PC-3 (cell line): ENCODE data around the gene MBD6. TPM values are rescaled to one million over a fixed set of nuclear protein-coding genes. Genes with fewer than 3 reads are reported as not detected.

Source experiments
- ATAC-seq: fragments of 200-7000 bp; cut with Tn5 transposase; 2 replicates; pipeline ENCODE4 v1.9.1; 2020; ENCODE audit warnings: mild to moderate bottlenecking, moderate library complexity
- BruUV-seq: library from RNA; stranded (reverse); fragments of 400-500 nt; replicated peaks from 2 replicates; lab custom pipeline; 2021; lab: Mats Ljungman, UMichigan
- CTCF ChIA-PET: fragments of 300-600 bp; sonication (Branson Sonifier 250); formaldehyde crosslinking; loops from one replicate; lab custom pipeline; 2022; ENCODE audit warnings: antibody characterized with exemption; lab: Charles Lee
- POLR2A ChIA-PET: fragments of 300-600 bp; sonication (Branson Sonifier 250); formaldehyde crosslinking; loops from one replicate; lab custom pipeline; 2022; ENCODE audit warnings: antibody characterized with exemption; ENCODE audit not compliant: unreplicated experiment; lab: Charles Lee
- DNase-seq: peaks from one replicate; pipeline ENCODE4 v3.0.0-alpha.2; 2015
- H2AFZ ChIP-seq: fragments of 300-600 bp; sonication (generic); 2 replicates; pipeline ENCODE4 v1.6.0; 2016; ENCODE audit warnings: antibody characterized with exemption, low read length
- H3F3A ChIP-seq: fragments of 300-600 bp; sonication (generic); one replicate; pipeline ENCODE4 v1.6.0; 2017; ENCODE audit warnings: antibody characterized with exemption, low read length, control low read depth, mild to moderate bottlenecking; ENCODE audit not compliant: unreplicated experiment
- H3K27ac ChIP-seq: fragments of 300-600 bp; sonication (generic); 2 replicates; pipeline ENCODE4 v1.5.1; 2016; ENCODE audit warnings: mild to moderate bottlenecking, low read length
- H3K27me3 ChIP-seq: fragments of 300-600 bp; sonication (generic); 2 replicates; pipeline ENCODE4 v1.6.1; 2016; ENCODE audit warnings: low read length, mixed read lengths
- H3K36me3 ChIP-seq: fragments of 300-600 bp; sonication (generic); 2 replicates; pipeline ENCODE4 v1.6.1; 2016; ENCODE audit warnings: low read depth, mixed run types, low read length, mixed read lengths
- H3K4me1 ChIP-seq: fragments of 300-600 bp; sonication (generic); 2 replicates; pipeline ENCODE4 v1.5.1; 2016; ENCODE audit warnings: low read length; ENCODE audit not compliant: insufficient read depth
- H3K4me2 ChIP-seq: fragments of 300-600 bp; sonication (generic); 2 replicates; pipeline ENCODE4 v1.6.0; 2016; ENCODE audit warnings: low read length
- H3K4me3 ChIP-seq: fragments of 300-600 bp; sonication (generic); 2 replicates; pipeline ENCODE4 v1.5.1; 2016; ENCODE audit warnings: mild to moderate bottlenecking, low read length, mixed read lengths
- H3K79me2 ChIP-seq: fragments of 300-600 bp; sonication (generic); 2 replicates; pipeline ENCODE4 v1.6.1; 2017; ENCODE audit warnings: low read length, mixed read lengths
- H3K9ac ChIP-seq: fragments of 300-600 bp; sonication (generic); 2 replicates; pipeline ENCODE4 v1.6.0; 2016; ENCODE audit warnings: mild to moderate bottlenecking, low read length
- H3K9me2 ChIP-seq: fragments of 300-600 bp; sonication (generic); replicated peaks from 2 replicates; pipeline ENCODE4 v1.6.1; 2016; ENCODE audit warnings: mixed run types, low read length, mixed read lengths
- H3K9me3 ChIP-seq: fragments of 300-600 bp; sonication (generic); 2 replicates; pipeline ENCODE4 v1.6.1; 2016; ENCODE audit warnings: low read length, mixed read lengths
- H4K20me1 ChIP-seq: fragments of 300-600 bp; sonication (generic); 2 replicates; pipeline ENCODE4 v1.6.1; 2016; ENCODE audit warnings: low read length, mixed read lengths
- EZH2 ChIP-seq: fragments of 300-600 bp; sonication (generic); IDR thresholded peaks from one replicate; pipeline ENCODE4 v1.6.1; 2017; ENCODE audit warnings: antibody characterized with exemption, mild to moderate bottlenecking, low read length; ENCODE audit not compliant: unreplicated experiment
- EZH2phosphoT487 ChIP-seq: fragments of 300-600 bp; sonication (generic); IDR thresholded peaks from 2 replicates; pipeline ENCODE4 v1.6.1; 2018; ENCODE audit warnings: mild to moderate bottlenecking, antibody characterized with exemption, low read length, borderline replicate concordance
- intact Hi-C: fragments of 100-400 bp; cut with micrococcal nuclease; formaldehyde crosslinking; loops from 2 replicates; pipeline ENCODE4 v1.9.0; 2023
- total RNA-seq: library from RNA; depleted of rRNA; stranded (reverse); fragments of >200 nt; gene quantifications from 2 replicates; pipeline ENCODE4 v1.2.3, GENCODE V29; 2014
- TF ChIP-seq, protein P1 (sequence below): fragments of 300-600 bp; sonication (generic); conservative IDR thresholded peaks from 2 replicates; pipeline ENCODE4 v1.5.1; 2017; ENCODE audit warnings: antibody characterized with exemption, low read depth, mild to moderate bottlenecking, low read length

MBD6 gene
- total RNA-seq, 1 experiment from 2014 or later = 13.2 TPM

GRCh38 chr12:57483466-57483865 is 39.2 kb upstream of the MBD6 start:
- no TSS peak for BruUV-seq
- intact Hi-C loops = no loop called here
- Histone ChIP-seq H3K27me3 (0 out of 2 replicates have a peak, but pooled peaks cover 4% of the 10 kb centered on the region), H2AFZ (no peak overlapping the region), H3K4me2 (no peak overlapping the region), H3K4me1 (no peaks in the 10 kb centered on the region), H3K4me3 (no peak overlapping the region), H3K9me3 (no peaks in the 10 kb centered on the region), H3K27ac (no peak overlapping the region), H3K79me2 (peaks cover 6% of the 10 kb centered on the region), H3F3A (no peaks in the 10 kb centered on the region), H3K9ac (no peak overlapping the region), H3K36me3 (no peaks in the 10 kb centered on the region), H3K9me2 (no peaks in the 10 kb centered on the region), H4K20me1 (no peaks in the 10 kb centered on the region)
- no peak for DNase-seq
- TF ChIP-seq, protein P1, sequence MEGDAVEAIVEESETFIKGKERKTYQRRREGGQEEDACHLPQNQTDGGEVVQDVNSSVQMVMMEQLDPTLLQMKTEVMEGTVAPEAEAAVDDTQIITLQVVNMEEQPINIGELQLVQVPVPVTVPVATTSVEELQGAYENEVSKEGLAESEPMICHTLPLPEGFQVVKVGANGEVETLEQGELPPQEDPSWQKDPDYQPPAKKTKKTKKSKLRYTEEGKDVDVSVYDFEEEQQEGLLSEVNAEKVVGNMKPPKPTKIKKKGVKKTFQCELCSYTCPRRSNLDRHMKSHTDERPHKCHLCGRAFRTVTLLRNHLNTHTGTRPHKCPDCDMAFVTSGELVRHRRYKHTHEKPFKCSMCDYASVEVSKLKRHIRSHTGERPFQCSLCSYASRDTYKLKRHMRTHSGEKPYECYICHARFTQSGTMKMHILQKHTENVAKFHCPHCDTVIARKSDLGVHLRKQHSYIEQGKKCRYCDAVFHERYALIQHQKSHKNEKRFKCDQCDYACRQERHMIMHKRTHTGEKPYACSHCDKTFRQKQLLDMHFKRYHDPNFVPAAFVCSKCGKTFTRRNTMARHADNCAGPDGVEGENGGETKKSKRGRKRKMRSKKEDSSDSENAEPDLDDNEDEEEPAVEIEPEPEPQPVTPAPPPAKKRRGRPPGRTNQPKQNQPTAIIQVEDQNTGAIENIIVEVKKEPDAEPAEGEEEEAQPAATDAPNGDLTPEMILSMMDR = no peak
- no peak for TF ChIP-seq EZH2phosphoT487
- no peak for TF ChIP-seq EZH2
- ChIA-PET POLR2A (no interaction called here), CTCF (no interaction called here)
- no peak for ATAC-seq

GRCh38 chr12:57485695-57486094 is 36.9 kb upstream of the MBD6 start:
- H4K20me1 ChIP-seq = no peaks in the 10 kb centered on the region
- no peak for DNase-seq
- TF ChIP-seq, protein P1 = no peak
- no peak overlapping the region for H3K4me3 ChIP-seq
- ATAC-seq = no peak
- H3K9ac ChIP-seq = no peak overlapping the region
- no peak overlapping the region for H3K4me2 ChIP-seq
- POLR2A ChIA-PET = interaction anchor here (0.6 kb wide), 2 partner anchors 24 to 90 kb away, joined by 3 to 5 read pairs; no protein-coding TSS in a partner anchor
- H3K79me2 ChIP-seq = peaks cover 24% of the 10 kb centered on the region
- H3K9me2 ChIP-seq = no peaks in the 10 kb centered on the region
- peaks cover 14% of the 10 kb centered on the region; the same call in 1 of the 2 replicates for H3K36me3 ChIP-seq
- no TSS peak for BruUV-seq
- H3K9me3 ChIP-seq = no peaks in the 10 kb centered on the region
- intact Hi-C loops = no loop called here
- CTCF ChIA-PET = interaction anchor here (0.6 kb wide), 1 partner anchor 30 kb away, joined by 3 read pairs; no protein-coding TSS in a partner anchor
- H3F3A ChIP-seq = no peaks in the 10 kb centered on the region
- H3K27ac ChIP-seq = no peak overlapping the region
- 0 out of 2 replicates have a peak, but pooled peaks cover 1% of the 10 kb centered on the region for H3K27me3 ChIP-seq
- peaks cover 10% of the 10 kb centered on the region for H3K4me1 ChIP-seq
- H2AFZ ChIP-seq = no peak overlapping the region

DNA sequence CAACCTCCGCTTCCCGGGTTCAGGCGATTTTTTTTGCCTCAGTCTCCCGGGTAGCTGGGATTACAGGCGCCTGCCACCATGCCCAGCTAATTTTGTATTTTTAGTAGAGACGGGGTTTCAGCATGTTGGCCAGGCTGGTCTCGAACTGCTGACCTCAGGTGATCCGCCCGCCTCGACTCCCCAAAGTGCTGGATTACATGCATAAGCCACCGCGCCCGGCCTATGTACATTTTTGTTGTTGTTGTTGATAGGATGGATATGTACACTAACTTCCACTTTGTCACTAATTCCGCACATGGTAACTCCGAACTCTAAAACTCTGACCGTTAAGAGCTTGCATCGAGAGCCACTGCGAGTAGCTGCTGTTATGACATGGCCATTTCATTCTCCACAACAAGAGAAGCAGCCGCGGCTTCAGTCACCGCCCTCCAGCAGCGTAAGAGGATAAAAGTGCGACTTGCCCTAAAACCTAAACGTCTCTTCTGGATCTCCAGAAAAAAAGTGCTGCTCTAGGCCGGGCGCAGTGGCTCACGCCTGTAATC is 35.5 kb upstream of the MBD6 start:
- peaks cover 25% of the 10 kb centered on the region for H3K36me3 ChIP-seq
- ATAC-seq = no peak
- no peak overlapping the region for H3K27ac ChIP-seq
- H3F3A ChIP-seq = no peaks in the 10 kb centered on the region
- H3K27me3 ChIP-seq = no peaks in the 10 kb centered on the region
- H3K9ac ChIP-seq = no peak overlapping the region
- H3K9me3 ChIP-seq = no peaks in the 10 kb centered on the region
- TF ChIP-seq, protein P1 = no peak
- no peak for TF ChIP-seq EZH2phosphoT487
- TF ChIP-seq EZH2 = no peak
- peak overlapping the region; percentile 54; the same call in 1 of the 2 replicates for H3K4me2 ChIP-seq
- H2AFZ ChIP-seq = peak overlapping the region; percentile 73
- BruUV-seq = no TSS peak
- H3K9me2 ChIP-seq = no peaks in the 10 kb centered on the region
- no peaks in the 10 kb centered on the region for H4K20me1 ChIP-seq
- no peak for DNase-seq
- ChIA-PET CTCF (interaction anchor here (0.6 kb wide), 1 partner anchor 222 kb away, joined by 3 read pairs; no protein-coding TSS in a partner anchor), POLR2A (no interaction called here)
- H3K4me3 ChIP-seq = peak overlapping the region; percentile 91; the same call in 1 of the 2 replicates
- intact Hi-C loops = no loop called here
- peaks cover 10% of the 10 kb centered on the region for H3K4me1 ChIP-seq
- peaks cover 24% of the 10 kb centered on the region for H3K79me2 ChIP-seq
